Skin epidermis (tissue), 12 donors: ENCODE results near the gene POLR3K.

ENCODE experiments used
- H3K27ac ChIP-seq, 21 experiments: fragments of 200-600 bp; sonication (generic) in 11 of 21; one replicate each; pipeline ENCODE4 v1.5.0; 2020; ENCODE audit warnings: mild to moderate bottlenecking in 3 of 21, inconsistent platforms in 2 of 21, moderate library complexity in 2 of 21
- H3K4me3 ChIP-seq, 7 experiments: fragments of 200-600 bp; sonication (generic) in 2 of 7; one replicate each; pipeline ENCODE4 v1.5.0; 2020; ENCODE audit warnings: inconsistent platforms in 2 of 7, mild to moderate bottlenecking in 2 of 7, moderate library complexity in 1 of 7

The POLR3K gene

GRCh38 chr16:67884-68789, 14.7 kb upstream of the POLR3K start:
- Histone ChIP-seq H3K4me3 (no peak overlapping the region), H3K27ac (peak overlapping the region in 9 of 21 experiments; percentile 1 to 57 (median 38))

DNA sequence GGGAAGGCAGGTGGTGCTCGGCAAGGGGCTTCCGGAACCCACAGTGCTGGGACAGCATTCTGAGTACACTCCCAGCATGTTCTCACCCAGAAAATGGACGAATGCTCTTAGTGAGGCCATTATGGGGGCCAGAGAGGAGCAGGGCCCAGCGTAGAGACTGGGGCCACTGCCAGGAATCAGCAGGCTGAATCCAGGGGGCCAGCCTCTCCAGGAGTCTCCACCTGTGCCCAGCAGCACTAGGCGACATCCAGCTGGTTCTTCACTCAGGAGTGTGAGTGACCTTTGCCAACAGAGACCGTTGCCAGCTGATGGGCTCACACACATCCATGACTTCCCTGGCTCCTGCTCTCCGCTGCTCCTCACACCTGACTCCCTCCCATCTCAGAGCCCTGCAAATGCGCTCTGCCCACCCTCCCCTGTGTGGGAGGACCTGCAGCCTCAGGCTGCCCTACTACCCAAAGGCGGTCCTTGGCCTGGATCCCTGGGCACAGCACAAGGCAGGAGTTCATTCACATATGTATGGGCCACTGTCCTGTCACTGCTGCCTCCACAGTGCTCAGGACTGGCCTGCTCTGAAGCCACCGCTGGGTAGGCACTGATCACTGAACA, 13.9 kb upstream of the POLR3K start:
- no peak overlapping the region for H3K4me3 ChIP-seq
- H3K27ac ChIP-seq: peak overlapping the region in 5 of 21 experiments; percentile 21 to 57 (median 39)

DNA sequence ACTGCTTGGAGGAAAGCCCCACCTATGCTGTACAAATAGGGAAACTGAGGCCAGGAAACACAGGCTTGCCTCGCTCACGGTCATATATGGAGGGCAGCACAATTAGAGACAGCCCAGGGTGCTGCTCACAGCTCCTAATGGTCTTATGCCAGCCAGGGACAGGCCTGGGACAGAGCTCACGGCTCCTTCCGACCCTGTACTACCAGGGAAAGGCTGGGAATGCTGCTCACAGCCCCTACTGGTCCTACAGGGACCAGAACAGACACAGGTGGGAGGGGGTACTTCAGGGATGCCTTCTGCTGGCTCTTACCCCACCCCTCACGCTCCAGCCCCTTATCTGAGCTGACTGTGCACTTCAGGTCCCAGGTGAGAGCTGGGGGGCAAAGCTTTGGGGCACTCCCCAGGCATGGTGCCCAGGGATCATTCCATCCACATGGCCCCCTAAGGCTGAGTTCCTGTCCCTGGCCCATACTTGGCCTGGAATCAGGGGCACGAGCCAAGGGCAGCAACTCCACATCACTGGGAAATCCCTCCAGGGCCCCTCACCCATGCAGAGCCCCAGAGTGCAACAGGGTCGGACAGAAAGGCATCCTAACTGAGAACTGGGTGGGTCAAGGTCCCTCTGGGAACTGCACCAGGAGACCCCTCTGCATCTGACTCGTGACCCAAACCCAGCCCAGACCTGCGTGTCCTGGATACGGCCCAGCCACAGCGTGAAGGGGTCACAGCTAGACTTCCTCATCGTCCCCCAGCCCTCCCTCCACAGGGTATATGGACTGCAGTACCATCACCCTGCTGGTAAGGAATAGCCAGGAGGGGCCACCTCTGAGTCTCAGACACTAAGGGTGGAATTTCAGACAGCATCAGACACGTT, 13.1 kb upstream of the POLR3K start:
- Histone ChIP-seq H3K4me3 (no peak overlapping the region), H3K27ac (peak overlapping the region in 2 of 21 experiments; percentile 16 to 57)

GRCh38 chr16:65745-66144, 12.3 kb upstream of the POLR3K start:
- no peak overlapping the region for H3K4me3 ChIP-seq
- peak overlapping the region in 1 of 21 experiments; percentile 16 for H3K27ac ChIP-seq

DNA sequence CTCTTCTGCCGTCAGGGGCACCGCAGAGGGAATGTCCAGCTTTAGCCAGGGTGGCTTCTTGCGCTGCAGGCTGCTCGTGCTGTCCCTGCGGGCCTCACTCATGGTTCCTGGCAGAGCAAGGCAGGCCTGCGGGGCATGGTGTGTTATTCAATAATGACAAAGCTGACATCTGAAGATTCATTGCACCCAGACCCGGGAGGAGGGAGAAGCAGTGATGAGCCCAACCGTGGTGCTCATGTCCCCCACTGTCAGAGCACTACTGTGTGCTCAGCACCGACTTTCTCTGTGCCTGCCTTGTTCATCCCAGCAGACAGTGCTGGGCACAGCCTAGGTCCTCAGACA, 11.5 kb upstream of the POLR3K start:
- H3K4me3 ChIP-seq: no peak overlapping the region
- H3K27ac ChIP-seq: no peak overlapping the region

DNA sequence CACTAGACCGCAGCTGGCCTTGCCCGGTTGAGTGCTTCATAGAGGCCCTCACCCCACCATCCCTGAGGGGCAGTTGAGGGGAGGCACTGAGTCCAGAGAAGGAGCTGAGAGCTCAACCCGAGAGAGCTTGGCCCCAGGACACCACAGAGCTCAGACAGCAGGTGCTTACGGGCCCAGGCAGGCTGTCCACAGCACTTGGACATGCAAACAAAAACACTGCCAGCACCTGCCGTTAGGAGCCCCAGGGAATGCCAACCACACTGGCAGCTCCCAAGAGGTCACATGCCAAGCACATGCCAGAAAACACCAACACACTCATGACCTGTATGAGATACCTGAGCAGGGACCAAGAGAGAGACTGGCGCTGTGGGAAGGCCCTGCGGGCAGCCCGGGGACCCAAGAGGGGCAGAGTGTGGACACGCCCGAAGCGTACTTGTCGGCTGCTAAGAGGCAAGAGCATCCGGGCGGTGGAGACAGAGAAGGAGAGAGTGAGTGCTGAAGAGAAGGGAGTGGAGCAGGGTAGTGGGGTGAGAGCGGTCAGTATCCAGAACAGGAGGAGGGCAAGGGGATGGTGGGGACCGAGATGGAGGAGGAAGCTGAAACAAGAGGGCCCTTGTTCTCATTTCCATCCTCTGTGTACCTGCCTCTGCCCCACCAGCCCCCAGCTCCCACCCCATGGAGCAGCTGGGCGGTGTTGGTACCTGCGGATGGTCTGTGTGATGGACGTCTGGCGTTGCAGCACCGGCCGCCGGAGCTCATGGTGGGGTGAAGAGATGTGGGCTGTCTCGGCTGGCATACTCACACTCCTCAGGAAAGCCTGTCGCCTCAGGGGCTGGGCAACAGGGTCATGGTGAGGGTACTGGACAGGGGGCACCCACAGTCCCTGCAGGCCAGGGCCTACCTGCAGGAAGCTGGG, 10.8 kb upstream of the POLR3K start:
- H3K27ac ChIP-seq: no peak overlapping the region

GRCh38 chr16:63466-63865, 10.1 kb upstream of the POLR3K start:
- no peak overlapping the region for H3K27ac ChIP-seq
- no peak overlapping the region for H3K4me3 ChIP-seq

More for the DNA sequence above, 10.8 kb upstream of the POLR3K start:
- no peak overlapping the region for H3K4me3 ChIP-seq

GRCh38 chr16:62968-63391, 9.6 kb upstream of the POLR3K start:
- no peak overlapping the region for H3K27ac ChIP-seq
- H3K4me3 ChIP-seq: no peak overlapping the region

- Histone ChIP-seq H3K4me3 (no peak overlapping the region), H3K27ac (no peak overlapping the region)
Observed at GRCh38 chr16:62283-62967, 9.0 kb upstream of the POLR3K start.

GRCh38 chr16:61879-62281, 8.5 kb upstream of the POLR3K start:
- Histone ChIP-seq H3K27ac (no peak overlapping the region), H3K4me3 (no peak overlapping the region)

DNA sequence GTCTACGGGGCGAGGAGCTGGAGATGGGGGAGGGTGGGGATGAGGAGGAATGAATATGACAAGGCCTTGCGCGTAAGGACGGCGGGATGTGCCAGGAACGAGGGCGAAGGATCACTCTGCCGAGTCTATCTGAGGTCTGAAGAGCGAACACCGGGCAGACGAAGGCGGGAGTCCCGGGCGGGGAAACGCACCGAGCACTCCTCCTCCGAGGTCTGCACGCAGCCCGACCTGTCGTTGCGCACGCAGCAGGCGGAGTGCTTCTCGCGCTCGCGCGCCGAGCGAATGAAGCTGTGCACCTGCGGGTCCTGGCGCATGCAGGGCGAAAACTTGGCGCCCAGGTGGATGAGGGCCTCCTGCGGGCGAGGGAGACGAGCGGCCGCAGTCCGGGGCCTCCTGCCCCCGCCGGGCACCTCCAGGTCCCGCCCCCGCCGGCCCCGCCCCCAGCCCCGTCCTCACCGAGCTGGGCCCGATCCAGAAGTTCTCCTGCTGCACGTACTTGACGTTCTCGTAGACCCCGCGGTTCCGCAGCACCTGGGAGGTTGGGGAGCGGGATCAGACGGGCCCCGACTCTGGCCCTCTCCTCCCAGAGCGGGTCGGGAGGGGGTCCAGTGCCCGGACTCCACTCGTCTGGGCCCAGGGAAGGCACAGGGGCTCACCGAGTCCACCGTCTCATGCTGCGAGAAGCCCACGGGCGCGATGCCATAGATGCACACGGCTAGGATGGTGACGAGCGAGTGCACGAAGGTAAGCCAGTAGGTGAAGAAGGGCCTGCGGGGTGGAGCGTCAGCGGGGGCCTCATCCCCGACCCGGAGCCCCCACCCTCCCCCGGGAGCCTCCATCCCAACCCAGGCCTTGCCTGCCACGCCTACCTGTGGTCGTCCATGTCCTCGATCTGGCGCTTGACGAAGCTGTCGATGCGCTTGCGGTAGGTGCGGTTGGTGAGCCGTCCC, 7.8 kb upstream of the POLR3K start:
- Histone ChIP-seq H3K4me3 (no peak overlapping the region), H3K27ac (no peak overlapping the region)

DNA sequence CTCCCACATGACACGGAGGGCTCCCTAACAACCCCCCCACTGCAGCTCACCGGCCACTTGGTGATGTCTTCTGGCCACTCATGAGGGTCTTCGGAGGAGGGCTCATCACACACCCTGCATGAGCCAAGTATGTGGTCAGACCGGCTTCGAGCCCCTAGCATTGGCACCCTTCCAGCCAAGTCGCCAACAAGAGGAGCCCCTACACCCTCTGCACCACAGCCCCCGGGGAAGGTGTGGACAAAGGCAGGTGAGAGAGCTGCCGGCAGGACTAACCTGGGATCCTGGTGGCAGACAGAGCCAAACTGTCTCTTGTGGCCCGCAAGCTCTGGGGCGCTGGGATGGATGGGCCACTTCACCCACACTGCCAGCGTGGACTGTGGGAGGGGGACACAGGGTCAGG, 6.8 kb upstream of the POLR3K start:
- Histone ChIP-seq H3K4me3 (no peak overlapping the region), H3K27ac (no peak overlapping the region)

GRCh38 chr16:59440-60059, 6.1 kb upstream of the POLR3K start:
- Histone ChIP-seq H3K27ac (no peak overlapping the region), H3K4me3 (no peak overlapping the region)

- Histone ChIP-seq H3K4me3 (no peak overlapping the region), H3K27ac (peak overlapping the region in 1 of 21 experiments; percentile 13)
Observed at GRCh38 chr16:58491-59439, 5.4 kb upstream of the POLR3K start.

DNA sequence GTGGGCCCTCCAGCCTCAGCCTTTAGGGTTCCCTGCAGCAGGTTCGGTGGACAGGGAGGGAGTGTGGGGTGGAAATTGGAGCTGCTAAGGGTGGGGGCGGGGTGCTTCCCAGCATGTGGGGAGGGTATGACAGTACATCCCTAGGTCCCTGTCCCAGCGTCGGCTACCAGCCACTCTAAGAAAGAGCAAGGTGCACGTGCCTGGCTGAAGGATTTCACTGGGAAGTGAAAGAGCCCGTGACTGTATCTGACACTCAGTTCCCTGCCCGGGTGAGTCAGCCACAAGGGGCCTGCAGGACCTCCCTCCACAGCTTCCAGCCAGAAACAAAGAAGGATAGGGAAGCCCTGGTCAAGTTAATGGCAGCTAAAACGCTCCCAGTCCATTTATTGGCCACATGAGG, 4.3 kb upstream of the POLR3K start:
- no peak overlapping the region for H3K27ac ChIP-seq
- no peak overlapping the region for H3K4me3 ChIP-seq
